GM21390 (cell line): Measurements from ENCODE around the gene XK.
A peak's percentile ranks its signal among the peaks of the same experiment; 100 is the strongest.
"Not testable (repeated sequence)": the region's sequence is repeated elsewhere in the genome, so short reads cannot be mapped to it uniquely, and the experiment has no call there.

ENCODE experiments used
- ATAC-seq: cut with Tn5 transposase; IDR thresholded peaks from one replicate; pipeline ENCODE4 v1.9.1; 2021; ENCODE audit not compliant: unreplicated experiment

XK gene

DNA sequence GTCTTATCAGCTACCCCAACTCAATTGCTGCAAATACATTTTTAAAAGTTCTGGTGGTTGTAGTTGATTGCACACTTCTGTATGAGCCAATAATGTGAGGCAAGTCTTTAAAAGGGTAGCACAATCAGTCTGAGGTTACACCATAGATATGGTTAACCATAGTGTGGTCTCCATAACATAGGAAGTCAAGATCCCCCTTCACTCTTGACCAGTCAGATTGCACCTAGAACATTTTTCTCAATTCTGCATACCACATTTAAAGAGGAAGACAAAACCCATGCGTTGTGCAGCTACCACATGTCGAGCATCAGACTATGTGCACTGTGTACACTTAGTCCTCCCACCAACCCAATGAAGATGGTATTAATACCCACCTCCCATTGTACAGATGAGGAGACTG, 67.8 kb downstream of the XK start:
- ATAC-seq: no peak

GRCh38 chrX:37754516-37754915, 68.9 kb downstream of the XK start:
- ATAC-seq: peak; percentile 21

DNA sequence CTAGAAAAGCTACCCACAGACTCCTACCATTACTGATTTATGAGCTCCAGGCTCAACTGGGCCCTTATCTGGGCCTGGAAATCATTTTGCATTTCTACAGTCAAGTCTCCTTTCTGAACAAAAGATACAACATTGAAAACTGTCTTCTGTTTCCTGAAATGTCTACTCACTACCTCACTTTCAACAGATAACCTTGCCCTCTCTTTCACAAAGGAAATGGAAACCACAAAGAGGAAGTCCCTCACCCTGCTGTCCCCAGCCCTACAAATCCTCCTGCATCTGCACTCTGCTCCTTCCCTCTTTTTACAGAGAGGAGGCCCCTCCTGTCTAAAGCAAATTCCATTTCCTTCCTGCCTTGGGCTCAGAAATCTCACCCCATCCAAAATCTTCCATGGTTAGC, 69.4 kb downstream of the XK start:
- peak; percentile 94 for ATAC-seq

DNA sequence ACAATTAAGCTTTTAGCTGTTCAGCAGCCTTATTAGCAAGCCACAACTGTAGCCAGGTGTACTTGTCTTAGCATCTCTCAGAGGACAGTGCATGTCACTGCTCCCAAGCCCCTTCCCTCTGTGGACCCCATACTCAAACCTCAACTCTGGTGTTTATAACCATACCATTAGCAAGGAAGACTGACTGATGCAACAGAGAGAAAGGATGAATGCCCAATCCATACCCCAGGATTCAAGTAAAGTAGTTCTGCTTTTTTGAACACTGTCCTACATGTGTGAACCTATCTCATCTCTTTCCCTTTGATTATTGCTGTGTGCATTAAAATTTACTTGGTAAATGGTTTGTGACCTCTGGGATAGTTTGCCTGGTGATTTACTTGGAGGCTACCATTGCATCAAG, 71.5 kb downstream of the XK start:
- no peak for ATAC-seq

- no peak for ATAC-seq
These were observed 73.8 kb downstream of the XK start for GRCh38 chrX:37759351-37759750.

DNA sequence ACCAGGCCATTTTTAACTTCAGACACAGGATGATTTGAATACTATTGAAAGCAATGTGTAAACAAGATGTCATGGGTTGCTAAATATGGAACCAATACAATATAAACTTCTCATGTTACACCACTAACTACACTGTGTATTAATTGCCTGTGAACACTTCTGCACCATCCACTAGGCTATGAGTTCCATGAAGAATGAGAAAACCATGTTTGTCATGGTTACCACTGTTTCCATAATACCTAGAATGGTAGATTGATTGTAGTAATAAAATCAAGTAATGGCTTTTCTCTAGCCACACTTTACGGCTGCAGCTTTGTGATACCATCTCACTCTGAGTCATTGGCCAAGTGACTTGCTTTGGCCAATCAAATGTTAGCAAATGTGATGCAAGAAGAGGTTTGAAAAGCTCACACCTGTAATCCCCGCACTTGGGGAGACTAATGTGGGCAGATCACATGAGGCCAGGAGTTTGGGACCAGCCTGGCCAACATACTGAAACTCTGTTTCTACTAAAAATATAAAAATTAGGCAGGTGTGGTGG, 74.4 kb downstream of the XK start:
- ATAC-seq: no peak

- no peak for ATAC-seq
These were observed 77.8 kb downstream of the XK start for GRCh38 chrX:37763400-37763799.

GRCh38 chrX:37765507-37765906, 79.9 kb downstream of the XK start:
- no peak for ATAC-seq

DNA sequence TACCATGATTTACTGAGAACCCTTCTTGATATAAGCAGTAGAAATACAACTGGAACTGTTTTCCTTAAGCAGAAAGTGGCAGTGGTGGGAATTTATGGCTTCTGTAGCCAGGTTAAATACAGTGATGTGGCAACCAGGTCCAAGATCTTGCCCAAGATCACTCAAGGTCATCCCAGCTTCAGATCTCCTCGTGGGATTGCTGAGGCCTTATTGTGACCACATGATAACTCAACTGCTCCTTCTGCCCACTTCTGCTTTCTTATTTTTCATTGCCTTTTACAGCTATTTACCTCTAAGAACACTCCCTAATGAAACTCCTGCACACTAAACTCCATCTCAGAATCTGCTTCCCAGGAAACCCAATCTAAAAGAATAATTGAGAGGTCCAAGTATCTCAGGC, 81.8 kb downstream of the XK start:
- ATAC-seq: no peak

- not testable (repeated sequence) for ATAC-seq
These were observed 83.3 kb downstream of the XK start for GRCh38 chrX:37768866-37769265.

- peak; percentile 71 for ATAC-seq
These were observed 90.8 kb downstream of the XK start for GRCh38 chrX:37776283-37776986.

GRCh38 chrX:37776987-37777325, 91.4 kb downstream of the XK start:
- peak; percentile 21 for ATAC-seq

GRCh38 chrX:37779857-37780256, 94.3 kb downstream of the XK start, which contains the start of gene CYBB:
Gene CYBB (plus strand): TSS chrX:37780059. CDS start chrX:37780078, 19 bp downstream.
- ATAC-seq: peak; percentile 30

- no peak for ATAC-seq
These were observed 95.5 kb downstream of the XK start for GRCh38 chrX:37781081-37781480.
